Stimulated activated CD8-positive, alpha-beta memory T cell treated with anti-CD3 and anti-CD28 coated beads, Interleukin-7, amount 100 ng/mL, for 1 hour (primary cell): ENCODE results near the gene UBXN6.

Experiments
- DNase-seq, 2 donors: peaks; one replicate each; pipeline ENCODE4 v3.0.0-alpha.2; 2020; ENCODE audit warnings: low read depth in 2 of 2

UBXN6 gene

DNA sequence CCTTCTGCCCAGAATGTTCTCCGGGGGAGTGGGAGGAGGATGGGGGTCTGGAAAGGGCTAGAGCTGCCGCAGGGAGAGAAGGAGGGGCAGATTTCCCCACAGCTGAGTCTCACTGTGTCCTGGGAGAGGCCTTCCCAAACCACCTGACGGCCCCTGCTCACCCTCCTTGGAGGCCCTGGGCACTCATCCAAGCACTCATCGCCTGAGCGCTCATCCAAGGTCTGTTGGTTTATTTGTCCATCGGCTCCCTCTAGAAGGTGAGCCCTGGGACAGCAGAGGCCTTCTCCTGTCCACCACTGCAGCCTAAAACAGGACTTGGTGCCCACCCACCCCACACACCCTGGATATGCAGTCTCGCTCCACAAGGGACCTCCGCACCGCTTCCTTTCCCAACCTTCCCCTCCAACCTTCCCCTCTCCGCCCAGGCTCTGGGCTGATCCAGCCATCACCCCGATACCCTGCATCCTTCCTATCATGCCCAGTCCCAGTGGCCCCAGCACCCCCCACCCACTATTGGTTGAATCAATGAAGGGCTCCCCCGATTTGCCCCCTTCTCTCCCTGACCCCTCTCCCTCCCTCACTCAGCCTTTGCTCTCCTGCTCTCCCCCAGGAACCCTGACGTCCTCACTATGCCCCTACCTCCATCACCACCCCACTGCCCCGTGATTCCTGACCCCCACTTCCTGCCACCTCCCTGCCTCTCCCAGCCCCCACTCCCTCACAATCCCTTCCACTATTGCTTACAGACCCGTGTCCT, 1.7 kb downstream of the UBXN6 start:
- no peak for DNase-seq

DNA sequence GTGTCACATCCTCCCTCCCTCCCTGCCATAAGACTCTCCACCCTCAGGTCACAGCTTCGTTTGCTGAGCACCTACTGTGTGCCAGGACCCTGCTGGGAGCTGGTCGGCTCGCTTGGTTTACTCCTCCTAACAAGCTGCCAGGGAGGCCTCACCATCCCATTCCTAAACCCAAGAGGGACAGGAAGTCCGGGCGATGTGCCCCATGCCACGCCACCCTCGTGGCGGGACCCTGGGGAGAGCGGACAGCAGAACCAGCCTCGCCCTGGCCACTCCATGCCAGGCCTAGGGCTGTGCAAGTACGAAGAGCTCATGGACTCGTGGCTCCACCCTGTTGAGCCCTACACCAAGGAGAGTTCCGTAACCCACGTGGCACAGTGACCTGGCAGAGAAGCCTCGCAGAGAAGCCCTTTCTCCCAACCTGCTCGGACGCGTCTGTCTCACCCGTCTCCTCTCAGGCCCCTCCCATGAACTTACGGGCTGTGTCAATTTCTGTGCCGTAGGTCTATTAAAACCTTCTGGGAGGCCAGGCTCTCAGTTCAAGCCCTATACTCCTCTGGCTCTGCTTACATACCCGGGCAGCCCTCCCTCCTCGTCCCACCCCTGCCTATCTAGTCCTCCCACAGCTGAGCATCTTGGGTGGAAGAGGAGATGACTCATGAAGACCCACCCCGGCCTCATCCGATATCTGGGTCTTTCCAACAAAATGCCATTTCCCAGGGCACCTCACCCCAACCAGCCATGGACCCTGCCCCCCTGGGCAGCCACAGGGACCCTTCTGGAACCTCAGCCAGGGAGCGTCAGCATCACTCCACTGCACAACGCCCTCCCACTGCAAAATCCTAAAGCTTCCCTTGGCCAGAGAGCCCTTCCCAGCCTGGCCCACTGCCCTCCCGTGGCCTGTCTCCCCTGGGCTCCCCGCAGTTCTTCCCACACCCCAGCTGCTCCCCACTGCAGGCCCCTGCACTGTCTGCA, 2.6 kb downstream of the UBXN6 start:
- DNase-seq, result no peak

DNA sequence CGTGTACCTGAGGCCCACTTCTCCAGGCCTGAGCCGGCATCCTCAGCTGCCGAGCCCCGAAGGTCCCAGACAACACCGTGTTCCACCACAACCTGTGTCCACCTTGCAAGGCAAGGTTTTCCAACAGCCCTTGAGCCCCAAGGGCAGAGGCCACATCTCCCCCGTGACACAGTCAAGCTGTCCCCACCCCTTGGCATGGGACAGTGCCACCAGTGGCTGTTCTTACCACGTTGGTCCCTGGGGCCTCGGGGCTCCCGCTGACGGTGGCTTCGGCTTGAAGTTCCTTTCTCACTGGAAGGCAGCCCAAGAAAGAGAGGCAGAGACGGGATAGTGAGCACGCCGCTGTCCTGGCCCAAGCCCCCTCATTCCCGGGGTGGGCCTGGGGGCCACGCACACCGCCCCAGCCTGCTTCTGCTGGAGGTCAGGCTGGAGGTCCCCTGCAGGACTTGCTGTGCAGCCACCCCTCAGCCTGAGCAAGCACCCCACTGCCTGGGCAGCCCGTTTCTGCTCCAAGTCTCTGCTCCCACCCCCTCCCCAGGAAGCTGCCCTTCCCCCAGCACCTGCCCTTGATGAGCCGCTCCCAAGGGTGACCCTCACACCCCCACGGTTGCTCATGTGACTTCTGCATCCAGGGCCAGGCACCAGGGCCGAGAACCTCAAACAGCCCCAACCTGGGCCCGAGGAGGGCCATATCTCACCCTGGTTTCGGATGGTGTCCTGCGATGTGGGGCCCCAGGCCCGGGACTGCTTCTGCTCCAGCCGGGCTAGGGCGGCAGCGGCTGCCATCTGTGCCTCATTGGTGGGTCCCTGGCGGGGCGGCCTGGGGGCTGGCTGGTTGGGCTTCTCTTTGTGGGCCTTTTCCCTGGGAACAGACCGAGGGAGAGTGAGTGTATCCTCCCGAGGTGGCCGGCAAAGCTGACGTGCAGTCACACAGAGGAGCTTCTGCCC, 4.1 kb downstream of the UBXN6 start:
- no peak for DNase-seq

DNA sequence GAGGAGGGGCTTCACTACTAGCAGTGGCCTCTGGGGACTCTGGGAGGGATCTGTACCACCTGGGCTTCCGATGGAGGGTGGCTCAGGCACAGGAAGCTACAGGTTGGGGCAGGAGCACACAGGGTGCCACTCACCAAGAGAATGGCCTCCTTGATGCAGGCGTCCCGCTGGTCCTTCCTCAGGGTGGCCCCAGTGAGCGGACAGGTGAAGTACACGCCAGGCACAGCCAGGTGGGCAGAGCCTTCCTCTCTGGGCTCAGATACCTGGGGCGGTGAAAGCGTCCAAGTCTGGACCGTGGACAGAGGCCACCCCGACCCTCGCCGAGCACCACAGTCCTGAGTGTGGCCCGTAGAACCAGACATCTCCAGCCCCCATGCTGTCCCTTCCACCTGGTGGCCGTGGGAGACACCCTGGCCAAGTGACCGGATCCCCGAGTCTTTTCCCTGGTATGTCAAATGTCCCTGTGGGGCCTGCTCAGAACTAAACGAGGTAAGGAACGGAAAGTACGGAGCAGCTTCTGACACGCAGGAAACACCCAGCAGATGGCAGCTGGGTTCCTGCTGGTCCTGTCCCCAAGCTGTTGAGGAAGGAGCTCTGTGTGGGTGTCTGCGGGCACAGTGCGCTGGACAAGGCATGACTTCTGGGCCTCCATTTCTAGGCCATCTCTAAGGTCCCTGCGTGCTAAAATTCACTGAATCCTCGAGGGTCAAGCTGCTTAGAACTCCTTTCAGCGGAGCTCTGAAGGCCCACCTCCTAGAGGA, 5.2 kb downstream of the UBXN6 start:
- DNase-seq, result no peak

DNA sequence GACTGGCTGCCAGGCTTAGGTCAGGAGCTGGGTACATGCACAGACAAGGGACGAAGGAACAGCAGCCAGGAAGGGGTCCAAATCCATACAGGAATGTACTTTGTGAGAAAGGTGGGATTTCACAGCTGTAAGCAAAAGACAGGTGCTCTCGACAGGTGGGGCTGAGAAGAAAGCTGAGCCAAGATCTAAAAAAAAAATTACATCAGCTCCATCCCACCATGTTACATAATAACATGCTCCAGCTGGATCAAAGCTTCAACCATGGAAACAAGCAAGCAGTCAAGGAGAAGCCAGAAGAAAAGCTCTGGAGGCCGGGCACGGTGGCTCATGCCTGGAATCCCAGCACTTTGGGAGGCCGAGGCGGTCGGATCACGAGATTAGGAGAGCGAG, 8.0 kb downstream of the UBXN6 start:
- DNase-seq, result no peak

DNA sequence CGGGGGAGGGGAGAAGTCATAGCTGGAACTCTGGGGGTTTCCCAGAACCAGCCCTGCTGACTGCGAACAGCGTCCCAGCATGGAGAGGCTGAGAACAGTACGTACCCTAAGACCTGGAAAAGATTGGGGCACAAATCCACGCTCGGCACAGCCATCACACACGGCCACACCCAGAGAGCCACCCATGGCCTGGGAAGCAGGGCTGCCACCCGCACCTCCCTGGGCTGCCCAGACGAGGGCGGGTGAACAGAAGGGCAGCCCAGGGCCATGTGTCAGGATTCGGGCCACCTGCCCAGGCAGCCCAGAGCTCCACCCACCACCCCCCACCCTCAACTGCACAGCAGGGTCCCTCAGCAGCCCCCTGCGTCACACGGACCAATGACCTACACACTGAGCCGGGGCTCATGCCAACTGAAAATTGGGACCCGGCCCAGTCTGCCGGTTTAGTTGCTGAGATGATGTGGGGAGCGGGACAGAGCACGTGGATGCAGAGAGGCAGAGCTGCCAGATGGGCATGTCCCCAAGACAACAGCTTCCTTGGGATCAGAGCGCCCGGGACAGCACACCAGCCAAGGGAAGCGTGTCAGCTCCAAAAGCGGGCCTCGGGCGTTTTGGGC, 8.5 kb downstream of the UBXN6 start:
- DNase-seq, result no peak

DNA sequence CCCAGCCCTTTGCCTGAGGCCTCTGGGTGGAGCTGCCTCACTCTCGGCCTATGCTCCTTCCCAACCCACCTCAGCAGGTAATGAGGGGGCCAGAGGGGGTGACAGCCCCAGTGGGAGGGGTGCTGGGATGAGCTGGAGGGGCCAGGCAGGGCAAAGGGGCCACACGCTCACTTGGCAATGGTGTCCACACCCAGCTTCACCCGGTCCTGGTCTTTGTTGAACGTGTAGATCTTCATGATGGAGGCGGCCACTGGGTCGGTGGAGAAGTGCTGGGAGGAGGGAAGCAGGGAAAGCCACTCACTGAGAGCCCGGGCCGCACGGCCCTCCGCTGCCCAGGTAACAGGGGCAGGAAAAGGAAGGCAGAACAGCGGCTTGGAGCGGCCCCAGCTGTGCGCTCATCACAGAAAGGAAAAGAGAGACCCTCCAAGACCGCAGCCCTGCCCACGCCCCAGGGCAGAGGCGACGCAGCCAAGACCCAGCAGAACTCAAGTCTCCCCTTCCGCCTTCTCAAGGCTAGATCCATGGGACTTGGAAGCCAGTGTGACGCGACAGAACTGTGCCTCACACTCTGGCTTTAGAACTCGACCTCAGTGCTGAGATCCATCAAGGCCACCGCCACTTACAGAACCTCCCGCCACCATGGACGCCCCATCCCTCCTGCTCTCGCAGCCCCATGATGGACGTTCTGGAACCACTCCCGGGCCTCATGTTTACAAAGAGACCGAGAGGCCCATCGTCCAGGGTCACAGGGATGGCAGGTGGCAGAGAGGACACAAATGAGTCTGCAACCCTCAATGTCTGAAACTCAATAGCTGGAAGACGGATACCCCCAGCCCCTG, 9.2 kb downstream of the UBXN6 start:
- no peak for DNase-seq

DNA sequence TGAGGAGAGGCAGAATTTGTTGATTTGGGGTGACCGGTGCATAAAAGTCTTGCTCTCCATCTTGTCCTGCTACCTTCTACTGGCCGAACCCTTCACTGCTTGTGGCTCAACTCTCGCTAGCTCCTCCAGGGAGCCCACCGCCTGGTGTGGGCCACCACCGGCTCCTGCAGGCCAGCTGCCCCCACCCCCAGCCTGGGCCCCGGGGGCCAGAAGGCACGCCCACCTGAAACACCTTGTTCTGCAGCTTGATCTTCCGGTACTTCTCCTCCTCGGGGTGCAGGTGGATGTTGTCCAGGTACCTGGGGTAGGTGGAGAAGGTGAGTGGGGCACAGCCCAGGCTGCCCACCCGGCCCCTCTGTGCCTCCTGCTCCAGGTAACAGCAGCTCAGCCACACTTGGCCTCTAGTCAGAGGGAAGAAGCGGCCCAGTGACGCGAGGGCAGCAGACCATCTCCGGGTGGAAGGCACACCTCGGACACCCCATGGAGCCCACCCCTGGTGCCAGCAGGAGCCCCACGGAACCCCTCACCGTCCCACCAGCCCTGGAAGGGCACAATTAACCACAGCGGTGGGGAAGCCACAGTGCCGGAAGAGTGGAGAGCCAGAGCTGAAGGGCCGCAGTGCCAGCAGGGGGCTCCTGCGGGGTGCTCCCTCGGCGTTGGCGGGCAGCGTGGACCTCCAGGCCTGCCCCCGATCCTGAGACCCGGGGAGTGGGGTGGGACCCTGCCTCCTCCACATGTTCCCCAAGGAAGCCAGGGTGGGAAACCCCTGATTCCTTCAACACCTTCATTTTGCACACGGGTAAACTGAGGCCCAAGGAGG, 10.1 kb downstream of the UBXN6 start:
- DNase-seq, result no peak

DNA sequence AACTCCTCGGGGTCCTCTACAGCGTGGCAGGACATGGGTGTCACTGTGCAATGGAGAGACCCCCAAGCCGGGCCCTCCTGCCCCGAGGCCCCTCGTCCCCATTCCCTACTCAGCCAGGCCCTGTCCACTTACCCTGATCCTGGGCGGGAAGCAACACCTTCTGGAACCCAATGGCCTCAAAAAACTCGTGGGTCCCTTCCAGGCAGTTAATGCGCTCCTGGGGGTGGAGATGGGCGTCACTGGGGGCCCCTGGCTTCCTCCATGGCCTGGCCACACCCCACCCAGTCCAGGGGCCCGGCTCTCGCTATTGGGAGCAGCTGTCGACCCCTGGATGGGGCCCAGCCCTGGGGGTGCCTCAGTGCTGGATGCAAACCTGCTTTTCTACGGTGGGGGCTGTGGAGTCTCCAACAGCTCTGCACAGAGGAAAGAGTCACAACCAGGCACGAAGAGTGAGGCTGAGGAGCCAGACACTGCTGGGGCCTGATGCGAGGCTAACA, 10.8 kb downstream of the UBXN6 start:
- no peak for DNase-seq

DNA sequence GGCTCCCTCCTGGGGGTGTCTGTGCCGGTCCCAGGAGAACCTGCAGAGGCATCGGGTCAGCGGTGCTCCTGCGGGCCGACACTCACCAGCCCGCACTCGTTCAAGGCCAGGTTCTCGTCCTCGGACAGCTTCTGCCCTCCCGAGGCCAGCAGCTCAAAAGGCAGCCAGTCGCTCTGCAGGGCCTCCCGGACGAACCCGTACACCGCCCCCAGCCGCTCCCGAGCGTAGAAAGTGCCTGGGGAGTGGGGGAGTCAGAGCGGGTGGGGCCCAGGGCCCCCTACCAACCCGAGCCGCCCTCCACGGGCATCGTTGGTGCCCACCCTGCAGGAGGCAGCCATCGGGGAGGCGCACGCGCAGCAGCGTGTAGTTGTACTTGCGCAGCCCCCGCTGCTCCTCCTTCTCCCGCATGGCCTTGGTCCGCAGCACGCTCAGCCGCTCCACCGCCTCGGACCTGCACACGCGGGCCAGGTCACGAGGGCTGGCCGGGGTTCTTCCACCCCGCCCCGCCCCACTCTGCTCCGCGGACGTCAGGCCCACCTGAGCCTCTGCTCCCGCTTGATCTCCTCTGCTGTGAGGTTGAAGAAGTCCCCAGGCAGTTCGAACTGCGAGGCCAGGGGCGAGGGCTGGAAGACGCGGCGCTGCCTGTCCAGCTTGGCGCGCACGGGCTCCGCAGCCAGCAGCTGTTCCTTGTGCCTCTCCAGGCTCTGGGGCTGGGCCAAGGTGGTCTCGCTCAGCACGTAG, 11.5 kb downstream of the UBXN6 start:
- no peak for DNase-seq

DNA sequence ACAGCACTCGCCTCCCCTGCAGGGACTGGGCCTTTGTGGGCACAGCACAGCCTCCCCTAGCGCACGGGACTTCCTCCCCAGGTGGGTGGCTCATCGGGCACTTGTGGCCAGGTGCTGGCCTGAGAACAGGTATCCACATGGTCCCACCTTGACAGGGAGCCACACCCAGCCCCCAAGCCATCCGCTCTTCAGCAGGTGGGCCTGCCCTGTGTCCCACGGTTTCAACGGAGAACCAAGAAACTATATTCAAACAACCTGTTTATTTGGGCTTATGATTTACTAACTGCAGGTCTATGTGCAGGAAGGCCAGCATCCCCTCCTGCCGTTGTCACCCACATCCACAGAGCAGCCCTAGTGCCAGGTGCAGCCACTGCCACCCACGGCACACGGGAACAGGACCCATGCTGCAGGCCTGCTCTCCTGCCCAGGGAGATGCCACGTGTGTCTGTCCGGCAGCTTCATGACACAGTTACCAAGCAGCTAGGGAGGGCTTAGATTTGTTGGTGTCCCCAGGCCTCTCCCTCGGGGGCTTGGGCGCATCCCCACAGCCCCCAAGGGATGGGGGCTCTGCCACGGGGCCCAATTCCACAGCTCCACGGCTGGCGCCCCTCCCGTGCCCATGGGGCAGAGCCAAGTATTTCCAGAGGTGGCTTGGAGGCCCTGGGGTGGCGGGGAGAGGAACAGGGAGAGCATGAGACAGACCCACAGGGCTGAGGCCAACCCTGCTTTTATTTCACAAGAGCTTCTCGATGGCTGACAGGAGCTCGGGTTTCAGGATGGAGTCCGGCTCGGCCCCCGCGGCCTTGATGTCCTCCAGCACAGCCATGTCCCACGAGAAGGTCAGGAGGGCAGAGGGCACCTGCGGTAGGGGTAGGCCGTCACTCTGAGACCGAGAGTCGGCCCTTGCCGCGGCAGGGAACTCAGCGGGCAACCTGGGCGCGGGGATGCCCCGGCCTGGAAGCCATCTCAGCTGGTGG, 12.5 kb downstream of the UBXN6 start:
- no peak for DNase-seq

DNA sequence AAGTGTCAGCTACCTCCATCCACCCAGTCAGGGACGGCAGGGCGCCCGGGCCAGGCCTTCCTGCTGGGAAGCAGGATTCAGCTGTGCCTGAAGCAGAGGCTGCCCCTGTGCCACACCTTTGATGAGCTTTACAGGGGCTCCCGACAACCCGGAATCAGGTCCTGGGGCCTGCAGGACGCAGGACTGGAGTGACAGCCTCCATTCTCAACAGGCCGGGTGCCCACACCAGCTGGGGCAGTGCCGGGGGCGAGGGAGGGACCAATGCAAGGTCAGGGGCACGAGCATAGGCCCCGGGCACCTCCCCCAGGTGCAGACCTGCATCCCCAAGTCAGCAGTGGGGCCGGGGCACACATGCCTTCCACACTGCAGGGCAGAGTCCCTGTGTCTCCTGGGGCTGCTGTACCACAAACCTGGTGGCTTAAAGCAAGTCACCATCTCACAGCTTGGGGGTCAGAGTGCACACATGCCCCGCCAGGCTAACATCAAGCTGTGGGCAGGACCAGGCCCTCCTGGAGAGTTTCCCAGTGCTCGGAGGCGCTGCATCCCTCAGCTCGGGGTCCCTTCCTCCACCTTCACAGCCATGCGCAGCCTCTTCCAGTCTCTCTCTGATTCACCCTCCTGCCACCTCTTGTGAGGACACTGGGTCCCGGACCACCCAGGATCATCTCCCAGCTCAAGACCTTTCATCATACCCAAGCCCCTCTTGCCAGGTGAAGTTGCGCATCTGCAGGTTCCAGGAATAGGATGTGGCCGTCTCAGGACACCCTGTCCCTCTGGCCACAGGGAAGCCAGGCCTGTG, 13.4 kb downstream of the UBXN6 start:
- DNase-seq, result no peak

DNA sequence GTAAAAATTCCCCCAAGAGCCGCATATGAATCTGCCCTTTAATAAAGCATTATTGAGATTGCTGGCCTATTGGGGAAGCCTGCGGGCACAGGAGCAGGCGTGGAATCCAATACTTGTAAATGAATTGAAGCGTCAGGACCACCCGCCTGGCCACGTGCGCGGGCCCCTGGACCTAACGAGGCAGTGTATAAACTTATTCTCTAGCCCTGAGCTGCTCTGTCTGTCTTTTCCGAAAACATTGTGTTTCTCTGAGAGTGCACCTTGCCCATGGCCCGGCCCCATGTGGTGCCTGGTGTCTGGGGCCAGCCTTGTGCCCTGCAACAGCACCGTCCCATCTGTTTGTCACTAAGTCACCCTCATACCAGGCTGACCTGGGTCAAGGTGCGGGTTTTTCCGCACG, 14.4 kb downstream of the UBXN6 start:
- DNase-seq, result no peak

DNA sequence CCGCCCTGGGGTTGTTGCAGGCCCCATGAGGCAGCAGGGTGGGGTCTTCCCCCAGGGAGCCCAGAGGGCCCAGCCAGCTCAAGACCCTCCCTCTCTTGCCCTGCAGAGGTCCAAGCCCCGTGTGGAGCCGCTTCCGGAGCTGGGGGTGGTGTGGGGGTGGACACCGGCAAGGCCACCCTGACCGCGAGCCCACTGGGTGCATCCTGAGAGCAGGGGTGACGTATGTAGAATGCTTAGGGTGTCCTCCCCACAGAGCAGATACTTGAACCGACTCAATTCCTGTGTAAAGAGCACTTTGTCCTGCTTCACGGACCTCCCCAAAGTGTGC, 14.8 kb downstream of the UBXN6 start:
- no peak for DNase-seq

DNA sequence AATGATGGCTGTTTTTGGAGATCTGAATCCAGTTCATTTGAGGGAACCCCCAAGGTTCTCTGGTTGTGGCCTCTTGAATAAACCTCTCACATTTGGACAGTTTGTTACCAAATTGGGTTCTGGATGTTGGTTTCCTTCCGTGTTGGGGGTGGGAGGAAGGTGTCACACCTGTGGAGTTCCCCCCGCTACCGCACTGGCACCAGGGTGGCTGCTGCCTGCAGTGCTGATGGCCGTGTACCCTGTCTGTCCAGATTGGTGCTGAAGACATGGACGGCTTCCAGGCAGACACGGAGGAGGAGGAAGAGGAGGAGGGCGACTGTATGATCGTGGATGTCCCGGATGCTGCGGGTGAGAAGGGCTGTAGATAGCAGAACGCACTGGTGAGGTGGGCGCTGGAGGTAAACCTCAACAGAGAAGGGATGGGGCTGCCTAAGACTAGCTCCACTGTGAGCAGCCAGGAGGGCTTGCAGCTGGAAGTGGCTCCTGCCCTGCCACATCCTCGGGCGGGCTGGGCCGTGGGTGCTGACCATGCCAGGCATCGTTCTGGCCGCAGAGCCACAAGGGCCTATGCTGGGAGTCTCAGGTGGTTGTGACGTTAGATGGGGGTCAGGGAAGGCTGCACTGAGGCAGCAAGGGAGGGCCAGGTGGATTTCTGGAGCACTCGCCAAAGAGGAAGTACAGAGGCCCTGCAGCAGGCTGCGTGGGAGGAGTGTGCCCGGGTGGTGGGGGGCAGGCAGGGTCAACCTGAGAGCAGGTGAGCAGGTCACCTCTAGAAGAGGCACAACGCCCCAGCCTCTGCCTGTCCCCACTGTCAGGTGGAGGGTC, 15.4 kb downstream of the UBXN6 start:
- no peak for DNase-seq
